ENCODE measurements around the gene MRPL36. TPM values are rescaled to one million over a fixed set of nuclear protein-coding genes. Genes with fewer than 3 reads are reported as not detected.
"Not testable (repeated sequence)": the region's sequence is repeated elsewhere in the genome, so short reads cannot be mapped to it uniquely, and the experiment has no call there.

Gene MRPL36
- total and polyA plus RNA-seq, 4 donors, result 14.5 to 62.8 (median 40.4) TPM

DNA sequence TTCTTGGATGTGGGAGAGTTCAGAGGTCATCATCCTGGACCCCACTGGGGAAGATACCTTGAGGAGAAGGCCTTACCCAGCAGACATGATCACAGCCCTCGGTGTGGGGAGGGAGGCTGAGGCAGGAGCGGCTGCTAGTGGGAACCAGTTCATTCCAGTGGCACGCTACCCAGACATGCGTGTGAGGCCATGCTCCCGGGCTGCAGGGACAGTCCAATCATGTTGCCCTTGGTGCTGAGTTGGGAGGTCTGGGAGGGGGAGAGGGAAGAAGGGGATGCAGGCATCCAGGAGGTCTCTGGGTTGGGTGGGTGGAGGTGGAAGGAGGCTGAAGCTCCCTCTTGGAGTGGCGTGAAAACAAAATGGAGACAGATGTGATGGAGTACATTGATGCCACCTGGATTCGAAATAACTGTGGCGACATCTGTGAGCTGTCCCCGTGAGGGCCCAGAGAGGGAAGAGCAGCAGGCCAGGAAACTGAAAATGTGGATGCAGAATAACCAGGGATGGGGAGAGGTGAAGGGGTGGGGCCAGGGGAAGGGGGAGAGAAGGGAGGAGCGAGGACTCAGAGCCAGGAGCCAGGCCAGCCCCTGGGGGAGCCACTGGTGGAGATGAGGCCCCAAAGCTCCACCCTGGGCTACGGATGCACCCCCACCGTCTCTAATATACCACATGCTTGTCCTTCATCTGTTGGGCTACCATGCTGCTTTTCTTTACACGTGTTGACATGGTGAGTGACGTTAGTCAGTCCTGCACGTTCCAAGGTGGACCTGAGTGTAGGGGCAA, 17.8 kb upstream of the MRPL36 start:
- no peaks in the 10 kb centered on the region for H3K4me1 ChIP-seq (ENCODE audit: control insufficient read depth in 5 of 5, insufficient read depth in 5 of 5, low read length in 5 of 5)
- H3K9ac ChIP-seq (ENCODE audit: insufficient read depth in 1 of 2, low read length in 2 of 2), result no peak overlapping the region
- peaks cover 34 to 53% (median 35%) of the 10 kb centered on the region in 4 donors for H3K36me3 ChIP-seq (ENCODE audit: control insufficient read depth in 4 of 4, insufficient read depth in 4 of 4, low read length in 4 of 4)
- DNase-seq, result no peak
- no peak for TF ChIP-seq CTCF (IDR thresholded peaks at IDR 0.05; ENCODE audit: control extremely low read depth, extremely low read depth)
- H3K4me3 ChIP-seq, result no peak overlapping the region
- peaks cover 0 to 5% (median 1%) of the 10 kb centered on the region in 4 donors for H3K9me3 ChIP-seq (ENCODE audit: control insufficient read depth in 4 of 4, insufficient read depth in 3 of 4, low read length in 3 of 4)
- no peaks in the 10 kb centered on the region for H3K27me3 ChIP-seq (ENCODE audit: control insufficient read depth in 3 of 3, insufficient read depth in 3 of 3, low read length in 2 of 3)
- ATAC-seq (ENCODE audit: insufficient read depth, low FRiP score), result no peak
- no peak overlapping the region for H3K27ac ChIP-seq (ENCODE audit: low read depth in 1 of 2, low read length in 1 of 2)
- 90 to 96% methylated on average over 15 of the region's 15 CpGs for WGBS, 2 donors

DNA sequence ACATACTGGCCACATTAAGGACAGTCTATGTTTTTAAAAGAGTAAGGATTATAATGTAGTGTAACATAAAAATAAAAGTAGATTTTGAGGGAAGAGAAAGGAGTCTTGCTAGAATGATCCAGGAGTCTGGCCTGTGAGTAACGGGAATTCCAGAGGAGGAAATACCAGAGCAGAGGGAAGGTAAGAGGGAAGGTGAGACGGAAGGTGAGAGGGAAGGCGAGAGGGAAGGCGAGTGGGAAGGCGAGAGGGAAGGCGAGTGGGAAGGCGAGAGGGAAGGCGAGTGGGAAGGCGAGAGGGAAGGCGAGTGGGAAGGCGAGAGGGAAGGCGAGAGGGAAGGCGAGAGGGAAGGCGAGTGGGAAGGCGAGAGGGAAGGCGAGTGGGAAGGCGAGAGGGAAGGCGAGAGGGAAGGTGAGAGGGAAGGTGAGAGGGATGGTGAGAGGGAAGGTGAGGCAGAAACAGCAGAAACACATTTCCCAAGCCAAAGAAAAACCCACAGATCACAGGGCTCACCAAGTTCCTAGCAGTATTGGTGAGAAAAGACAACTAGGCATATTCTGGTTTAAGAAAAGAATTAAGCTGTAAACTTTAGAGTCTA, 17.0 kb upstream of the MRPL36 start:
- WGBS, 2 donors, result 97 to 98% methylated on average over 16 to 18 of the region's 18 CpGs
- H3K27ac ChIP-seq (ENCODE audit: low read depth in 1 of 2, low read length in 1 of 2); DNase-seq; H3K4me3 ChIP-seq; H3K9me3 ChIP-seq (ENCODE audit: control insufficient read depth in 4 of 4, insufficient read depth in 3 of 4, low read length in 3 of 4); H3K9ac ChIP-seq (ENCODE audit: insufficient read depth in 1 of 2, low read length in 2 of 2); H3K4me1 ChIP-seq (ENCODE audit: control insufficient read depth in 5 of 5, insufficient read depth in 5 of 5, low read length in 5 of 5); ATAC-seq (ENCODE audit: insufficient read depth, low FRiP score); H3K27me3 ChIP-seq (ENCODE audit: control insufficient read depth in 3 of 3, insufficient read depth in 3 of 3, low read length in 2 of 3): not testable (repeated sequence)
- peaks cover 30 to 53% (median 38%) of the 10 kb centered on the region in 4 donors for H3K36me3 ChIP-seq (ENCODE audit: control insufficient read depth in 4 of 4, insufficient read depth in 4 of 4, low read length in 4 of 4)

- Histone ChIP-seq H3K9me3 (ENCODE audit: control insufficient read depth in 4 of 4, insufficient read depth in 3 of 4, low read length in 3 of 4) (peaks cover 0 to 5% (median 0%) of the 10 kb centered on the region in 4 donors), H3K4me1 (ENCODE audit: control insufficient read depth in 5 of 5, insufficient read depth in 5 of 5, low read length in 5 of 5) (no peaks in the 10 kb centered on the region), H3K9ac (ENCODE audit: insufficient read depth in 1 of 2, low read length in 2 of 2) (no peak overlapping the region), H3K27ac (ENCODE audit: low read depth in 1 of 2, low read length in 1 of 2) (no peak overlapping the region), H3K27me3 (ENCODE audit: control insufficient read depth in 3 of 3, insufficient read depth in 3 of 3, low read length in 2 of 3) (no peaks in the 10 kb centered on the region), H3K36me3 (ENCODE audit: control insufficient read depth in 4 of 4, insufficient read depth in 4 of 4, low read length in 4 of 4) (peaks cover 32 to 48% (median 39%) of the 10 kb centered on the region in 4 donors), H3K4me3 (no peak overlapping the region)
- TF ChIP-seq CTCF (IDR thresholded peaks at IDR 0.05; ENCODE audit: control extremely low read depth, extremely low read depth), result no peak
- ATAC-seq (ENCODE audit: insufficient read depth, low FRiP score) (no peak), DNase-seq (no peak)
- WGBS, 2 donors, result 93 to 97% methylated on average over 17 of the region's 17 CpGs
Observed at GRCh38 chr5:1815881-1816292, 16.2 kb upstream of the MRPL36 start.

GRCh38 chr5:1815071-1815786, 15.6 kb upstream of the MRPL36 start:
- H3K36me3 ChIP-seq (ENCODE audit: control insufficient read depth in 4 of 4, insufficient read depth in 4 of 4, low read length in 4 of 4), result peaks cover 32 to 42% (median 39%) of the 10 kb centered on the region in 4 donors
- no peaks in the 10 kb centered on the region for H3K27me3 ChIP-seq (ENCODE audit: control insufficient read depth in 3 of 3, insufficient read depth in 3 of 3, low read length in 2 of 3)
- DNase-seq (no peak), ATAC-seq (ENCODE audit: insufficient read depth, low FRiP score) (peak; percentile 27)
- no peak for TF ChIP-seq CTCF (IDR thresholded peaks at IDR 0.05; ENCODE audit: control extremely low read depth, extremely low read depth)
- no peak overlapping the region for H3K4me3 ChIP-seq
- H3K9ac ChIP-seq (ENCODE audit: insufficient read depth in 1 of 2, low read length in 2 of 2), result no peak overlapping the region
- no peak overlapping the region for H3K27ac ChIP-seq (ENCODE audit: low read depth in 1 of 2, low read length in 1 of 2)
- H3K4me1 ChIP-seq (ENCODE audit: control insufficient read depth in 5 of 5, insufficient read depth in 5 of 5, low read length in 5 of 5), result no peaks in the 10 kb centered on the region
- WGBS, 2 donors, result 98 to 99% methylated on average over 18 of the region's 18 CpGs
- H3K9me3 ChIP-seq (ENCODE audit: control insufficient read depth in 4 of 4, insufficient read depth in 3 of 4, low read length in 3 of 4), result peaks cover 0 to 2% (median 0%) of the 10 kb centered on the region in 4 donors
